SK-N-SH treated with all-trans-retinoic acid at 6 μM for 48 hours (cell line): ENCODE data around the gene RANBP6.

Experiments
- ARNTL ChIP-seq: fragments of 450-650 bp; formaldehyde crosslinking; IDR thresholded peaks from 2 replicates; pipeline ENCODE4 v1.5.0; 2020; ENCODE audit warnings: low read depth, mild to moderate bottlenecking, moderate library complexity, borderline replicate concordance
- CSDC2 ChIP-seq: fragments of 250-450 bp; sonication (Bioruptor Pico); IDR thresholded peaks from 2 replicates; pipeline ENCODE4 v1.5.0; 2020; ENCODE audit warnings: mild to moderate bottlenecking, moderate library complexity
- PPARA ChIP-seq: fragments of 250-450 bp; sonication (Bioruptor Pico); IDR thresholded peaks from 2 replicates; pipeline ENCODE4 v1.5.0; 2020; ENCODE audit warnings: mild to moderate bottlenecking, borderline replicate concordance
- ZFP3 ChIP-seq: fragments of 250-450 bp; sonication (Bioruptor Pico); IDR thresholded peaks from 2 replicates; pipeline ENCODE4 v1.5.0; 2020; ENCODE audit warnings: mild to moderate bottlenecking, moderate library complexity
- ZFP30 ChIP-seq: fragments of 450-650 bp; formaldehyde crosslinking; IDR thresholded peaks from 2 replicates; pipeline ENCODE4 v1.5.0; 2022; ENCODE audit warnings: mild to moderate bottlenecking, moderate library complexity
- ZNF565 ChIP-seq: fragments of 450-650 bp; formaldehyde crosslinking; conservative IDR thresholded peaks from 2 replicates; pipeline ENCODE4 v1.5.0; 2020; ENCODE audit warnings: low read depth, mild to moderate bottlenecking, moderate library complexity
- ZNF8 ChIP-seq: fragments of 450-650 bp; formaldehyde crosslinking; IDR thresholded peaks from 2 replicates; pipeline ENCODE4 v1.5.0; 2020; ENCODE audit warnings: mild to moderate bottlenecking, moderate library complexity
- TF ChIP-seq, protein P1 (sequence below): fragments of 250-450 bp; sonication (Bioruptor Pico); IDR thresholded peaks from 2 replicates; pipeline ENCODE4 v1.8.0; 2020; ENCODE audit warnings: mild to moderate bottlenecking, moderate library complexity, borderline replicate concordance
- TF ChIP-seq, protein P2 (sequence below): fragments of 250-450 bp; sonication (Bioruptor Pico); IDR thresholded peaks from 2 replicates; pipeline ENCODE4 v1.5.1; 2020; ENCODE audit warnings: low read depth, mild to moderate bottlenecking, moderate library complexity
- TF ChIP-seq, protein P3 (sequence below): fragments of 250-450 bp; sonication (Bioruptor Pico); IDR thresholded peaks from 2 replicates; pipeline ENCODE4 v1.8.0; 2021; ENCODE audit warnings: low read depth, mild to moderate bottlenecking, moderate library complexity, borderline replicate concordance

DNA sequence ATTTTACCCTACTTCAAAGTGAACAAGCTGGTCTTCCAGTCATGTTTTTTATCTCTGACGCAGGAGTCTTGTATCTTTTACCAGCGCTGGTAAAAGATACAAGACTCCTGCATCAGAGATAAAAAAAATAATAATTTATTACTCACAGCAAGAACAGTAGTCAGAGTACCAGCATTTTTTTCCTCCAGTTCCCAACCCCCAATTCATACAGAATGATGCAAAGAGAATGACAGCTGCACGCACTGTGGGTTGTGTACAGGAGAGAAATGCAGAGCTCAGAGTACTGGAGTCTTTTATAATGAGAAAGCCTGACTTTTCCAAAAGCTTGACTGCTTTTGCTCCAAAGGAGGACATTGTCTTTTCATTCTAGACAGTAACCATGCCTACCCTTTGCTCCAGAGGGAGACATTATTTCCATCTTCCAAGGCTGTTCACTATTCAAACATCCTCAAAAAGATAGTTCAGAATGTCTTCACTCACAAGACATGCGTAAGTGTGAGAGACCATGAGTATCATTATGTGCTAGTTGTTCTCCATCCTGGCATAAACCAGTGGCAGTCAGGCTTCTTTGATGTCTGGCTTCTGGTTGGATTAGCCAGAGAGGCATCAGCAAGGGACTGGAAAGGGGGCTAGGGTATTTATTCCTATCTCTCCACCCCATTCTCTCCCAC is 14.3 kb upstream of the RANBP6 start:
- no peak for TF ChIP-seq ZFP3
- TF ChIP-seq, protein P1, sequence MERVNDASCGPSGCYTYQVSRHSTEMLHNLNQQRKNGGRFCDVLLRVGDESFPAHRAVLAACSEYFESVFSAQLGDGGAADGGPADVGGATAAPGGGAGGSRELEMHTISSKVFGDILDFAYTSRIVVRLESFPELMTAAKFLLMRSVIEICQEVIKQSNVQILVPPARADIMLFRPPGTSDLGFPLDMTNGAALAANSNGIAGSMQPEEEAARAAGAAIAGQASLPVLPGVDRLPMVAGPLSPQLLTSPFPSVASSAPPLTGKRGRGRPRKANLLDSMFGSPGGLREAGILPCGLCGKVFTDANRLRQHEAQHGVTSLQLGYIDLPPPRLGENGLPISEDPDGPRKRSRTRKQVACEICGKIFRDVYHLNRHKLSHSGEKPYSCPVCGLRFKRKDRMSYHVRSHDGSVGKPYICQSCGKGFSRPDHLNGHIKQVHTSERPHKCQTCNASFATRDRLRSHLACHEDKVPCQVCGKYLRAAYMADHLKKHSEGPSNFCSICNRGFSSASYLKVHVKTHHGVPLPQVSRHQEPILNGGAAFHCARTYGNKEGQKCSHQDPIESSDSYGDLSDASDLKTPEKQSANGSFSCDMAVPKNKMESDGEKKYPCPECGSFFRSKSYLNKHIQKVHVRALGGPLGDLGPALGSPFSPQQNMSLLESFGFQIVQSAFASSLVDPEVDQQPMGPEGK (CRISPR knock-in tag), result no peak
- TF ChIP-seq CSDC2 (CRISPR knock-in tag), result no peak
- no peak for TF ChIP-seq ZNF8 (CRISPR knock-in tag)
- no peak for TF ChIP-seq ZFP30 (CRISPR knock-in tag)
- TF ChIP-seq PPARA (CRISPR knock-in tag), result no peak
- TF ChIP-seq, protein P2, sequence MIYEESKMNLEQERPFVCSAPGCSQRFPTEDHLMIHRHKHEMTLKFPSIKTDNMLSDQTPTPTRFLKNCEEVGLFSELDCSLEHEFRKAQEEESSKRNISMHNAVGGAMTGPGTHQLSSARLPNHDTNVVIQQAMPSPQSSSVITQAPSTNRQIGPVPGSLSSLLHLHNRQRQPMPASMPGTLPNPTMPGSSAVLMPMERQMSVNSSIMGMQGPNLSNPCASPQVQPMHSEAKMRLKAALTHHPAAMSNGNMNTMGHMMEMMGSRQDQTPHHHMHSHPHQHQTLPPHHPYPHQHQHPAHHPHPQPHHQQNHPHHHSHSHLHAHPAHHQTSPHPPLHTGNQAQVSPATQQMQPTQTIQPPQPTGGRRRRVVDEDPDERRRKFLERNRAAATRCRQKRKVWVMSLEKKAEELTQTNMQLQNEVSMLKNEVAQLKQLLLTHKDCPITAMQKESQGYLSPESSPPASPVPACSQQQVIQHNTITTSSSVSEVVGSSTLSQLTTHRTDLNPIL (CRISPR knock-in tag), result no peak
- no peak for TF ChIP-seq ARNTL (CRISPR knock-in tag)
- TF ChIP-seq, protein P3, sequence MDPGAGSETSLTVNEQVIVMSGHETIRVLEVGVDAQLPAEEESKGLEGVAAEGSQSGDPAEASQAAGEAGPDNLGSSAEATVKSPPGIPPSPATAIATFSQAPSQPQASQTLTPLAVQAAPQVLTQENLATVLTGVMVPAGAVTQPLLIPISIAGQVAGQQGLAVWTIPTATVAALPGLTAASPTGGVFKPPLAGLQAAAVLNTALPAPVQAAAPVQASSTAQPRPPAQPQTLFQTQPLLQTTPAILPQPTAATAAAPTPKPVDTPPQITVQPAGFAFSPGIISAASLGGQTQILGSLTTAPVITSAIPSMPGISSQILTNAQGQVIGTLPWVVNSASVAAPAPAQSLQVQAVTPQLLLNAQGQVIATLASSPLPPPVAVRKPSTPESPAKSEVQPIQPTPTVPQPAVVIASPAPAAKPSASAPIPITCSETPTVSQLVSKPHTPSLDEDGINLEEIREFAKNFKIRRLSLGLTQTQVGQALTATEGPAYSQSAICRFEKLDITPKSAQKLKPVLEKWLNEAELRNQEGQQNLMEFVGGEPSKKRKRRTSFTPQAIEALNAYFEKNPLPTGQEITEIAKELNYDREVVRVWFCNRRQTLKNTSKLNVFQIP (CRISPR knock-in tag), result no peak
- no peak for TF ChIP-seq ZNF565 (CRISPR knock-in tag)
